Inflammatory macrophage treated with lipopolysaccharide for 4 hours (primary cell): ENCODE measurements around the gene IGF1.
"Not testable (repeated sequence)": the region's sequence is repeated elsewhere in the genome, so short reads cannot be mapped to it uniquely, and the experiment has no call there.

Source experiments
- DNase-seq: peaks from one replicate; pipeline ENCODE4 v3.0.0-alpha.2; 2020

Gene IGF1

DNA sequence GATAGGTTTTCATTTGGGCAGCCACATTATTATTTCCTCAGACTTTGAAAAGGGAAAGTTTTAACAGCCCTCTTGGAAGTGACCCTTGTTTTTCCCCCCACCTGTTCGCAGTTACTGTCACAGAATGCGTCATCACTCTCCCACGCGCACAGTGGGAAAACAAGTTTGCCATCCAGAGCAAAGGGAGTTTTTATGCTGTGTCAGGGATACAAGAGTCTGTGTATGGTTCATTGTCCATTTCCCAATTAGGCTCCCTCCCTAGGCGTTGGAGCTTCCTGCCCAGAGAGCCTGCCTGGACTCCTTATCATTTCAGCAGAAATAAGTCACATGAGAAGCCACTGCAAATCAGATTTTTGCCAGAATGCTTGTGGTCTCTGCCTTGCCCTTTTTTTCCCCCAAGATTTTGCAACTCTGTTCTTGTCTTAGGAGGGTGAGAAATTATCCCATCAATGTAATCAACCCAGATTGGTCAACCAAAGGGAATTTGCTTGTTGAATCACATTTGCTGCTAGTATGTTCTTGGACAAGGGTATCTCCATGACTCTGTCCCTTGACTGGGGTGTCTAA is 104.1 kb downstream of the IGF1 start:
- DNase-seq = peak; percentile 19

DNA sequence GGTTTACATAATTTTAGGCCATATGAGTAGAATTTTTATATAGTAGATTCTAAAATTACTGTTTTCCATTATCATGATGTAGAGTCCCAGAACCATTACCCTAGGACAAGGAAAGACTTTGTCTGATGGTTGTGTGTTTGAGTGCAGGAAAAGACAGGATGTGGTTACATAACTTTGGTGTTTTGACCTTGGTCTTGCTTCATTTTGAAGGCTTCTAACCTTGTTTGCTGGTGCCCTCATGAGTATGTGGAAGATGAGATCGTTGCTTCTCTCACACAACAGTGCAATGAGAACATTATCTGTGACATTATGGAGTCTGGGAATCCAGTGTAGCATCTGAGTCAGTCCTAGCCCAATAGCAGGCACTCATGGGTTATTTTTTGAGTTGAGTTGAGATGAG is 106.2 kb downstream of the IGF1 start:
- DNase-seq = peak; percentile 5

DNA sequence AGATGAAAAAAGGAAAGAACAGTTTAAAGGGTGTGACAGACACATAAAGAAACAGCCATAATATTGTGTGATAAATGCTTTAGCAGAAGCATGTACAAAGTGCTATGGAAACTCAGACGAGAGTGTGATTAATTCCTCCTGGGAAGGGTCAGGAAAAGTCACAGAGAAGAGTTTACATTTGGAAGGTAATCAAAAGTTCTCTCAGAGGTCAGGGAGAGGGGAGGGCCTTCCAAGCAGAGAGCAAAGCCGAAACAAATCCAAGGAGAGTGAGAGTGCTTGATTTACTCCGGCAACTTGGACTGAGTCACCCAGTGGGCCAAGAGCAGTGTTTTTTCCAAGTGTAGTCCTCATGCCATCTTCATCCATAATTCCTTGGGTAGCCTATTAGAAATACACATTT is 108.3 kb downstream of the IGF1 start:
- DNase-seq = no peak

DNA sequence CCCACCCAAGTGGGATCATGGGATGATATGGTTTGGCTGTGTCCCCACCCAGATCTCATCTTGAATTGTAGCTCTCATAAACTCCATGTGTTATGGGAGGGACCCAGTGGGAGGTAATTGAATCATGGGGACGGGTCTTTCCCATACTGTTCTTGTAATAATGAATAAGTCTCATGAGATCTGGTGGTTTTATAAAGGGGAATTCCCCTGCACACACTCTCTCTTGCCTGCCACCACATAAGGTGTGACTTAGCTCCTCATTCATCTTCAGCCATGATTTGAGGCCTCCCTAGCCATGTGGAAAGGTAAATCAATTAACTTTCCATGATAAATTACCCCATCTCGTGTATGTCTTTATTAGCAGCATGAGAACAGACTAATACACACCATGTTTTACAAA is 109.2 kb downstream of the IGF1 start:
- no peak for DNase-seq

DNA sequence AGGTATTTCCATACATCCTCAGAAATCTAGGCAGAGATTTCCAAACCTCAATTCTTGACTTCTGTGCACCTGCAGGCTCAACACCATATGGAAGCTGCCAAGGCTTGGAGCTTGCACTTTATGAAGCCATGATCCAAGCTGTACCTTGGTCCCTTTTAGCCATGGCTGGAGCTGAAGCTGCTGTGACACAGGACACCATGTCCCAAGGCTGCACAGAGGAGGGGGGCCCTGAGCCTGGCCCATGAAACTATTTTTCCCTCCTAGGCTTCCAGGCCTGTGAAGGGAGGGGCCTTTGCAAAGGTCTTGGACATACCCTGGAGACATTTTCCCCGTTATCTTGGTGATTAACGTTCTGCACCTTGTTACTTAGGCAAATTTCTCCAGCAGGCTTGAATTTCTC is 110.5 kb downstream of the IGF1 start:
- DNase-seq = no peak

DNA sequence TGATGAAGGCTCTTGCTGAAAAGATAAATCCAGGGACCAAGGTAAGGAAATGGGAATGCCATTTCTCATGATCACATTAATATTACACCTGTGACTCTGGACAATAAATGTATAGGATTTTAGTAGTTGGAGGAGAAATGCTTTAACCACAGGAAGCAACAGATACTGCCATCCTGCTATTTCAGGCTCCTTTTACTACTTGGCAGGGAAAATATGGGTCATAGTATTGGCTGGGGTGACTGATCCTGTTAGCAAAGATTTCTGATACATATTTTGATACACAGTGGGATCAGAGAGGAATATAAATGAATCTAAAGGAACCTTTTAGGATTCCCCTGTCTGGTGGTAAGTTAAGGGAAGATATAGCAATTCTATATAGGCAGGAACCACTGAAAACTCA is 115.0 kb downstream of the IGF1 start:
- no peak for DNase-seq

DNA sequence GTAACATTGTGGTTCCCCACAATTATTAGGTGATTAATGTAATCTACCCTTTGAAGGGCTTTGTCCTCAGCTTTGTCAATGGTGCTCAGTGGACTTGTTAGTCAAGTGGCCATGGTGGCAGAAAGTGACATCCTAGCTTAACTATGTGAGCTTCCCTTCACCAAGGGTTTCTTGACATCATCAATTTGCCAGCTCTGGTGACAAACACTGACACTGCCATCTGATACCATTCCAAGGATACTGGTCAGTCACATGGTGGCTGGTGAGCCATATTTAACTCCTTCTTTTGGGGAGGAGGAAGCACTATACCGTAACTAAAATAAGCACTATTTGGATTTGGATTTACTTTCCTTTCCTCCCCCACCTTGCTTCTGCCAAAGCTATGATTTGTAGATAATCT is 115.7 kb downstream of the IGF1 start:
- DNase-seq = no peak

DNA sequence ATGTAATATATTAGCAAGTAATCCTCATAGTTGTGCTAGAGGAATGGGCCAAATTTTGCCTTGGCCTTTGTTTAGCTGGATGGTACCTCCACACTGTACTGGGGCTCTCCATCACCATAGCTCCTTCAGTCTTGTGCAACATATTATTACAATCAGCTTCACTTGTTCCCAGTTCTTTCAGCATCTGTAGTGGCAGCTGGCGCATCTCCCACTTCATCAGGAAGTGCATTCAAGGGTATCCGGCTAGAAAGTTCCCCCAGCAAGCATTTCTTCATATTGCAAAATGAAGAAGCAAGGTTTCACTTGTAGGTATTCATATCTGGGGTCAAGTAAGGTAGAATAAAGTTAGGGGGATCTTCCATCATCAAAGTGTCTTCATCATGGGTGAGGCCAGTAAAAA is 123.7 kb downstream of the IGF1 start:
- no peak for DNase-seq

DNA sequence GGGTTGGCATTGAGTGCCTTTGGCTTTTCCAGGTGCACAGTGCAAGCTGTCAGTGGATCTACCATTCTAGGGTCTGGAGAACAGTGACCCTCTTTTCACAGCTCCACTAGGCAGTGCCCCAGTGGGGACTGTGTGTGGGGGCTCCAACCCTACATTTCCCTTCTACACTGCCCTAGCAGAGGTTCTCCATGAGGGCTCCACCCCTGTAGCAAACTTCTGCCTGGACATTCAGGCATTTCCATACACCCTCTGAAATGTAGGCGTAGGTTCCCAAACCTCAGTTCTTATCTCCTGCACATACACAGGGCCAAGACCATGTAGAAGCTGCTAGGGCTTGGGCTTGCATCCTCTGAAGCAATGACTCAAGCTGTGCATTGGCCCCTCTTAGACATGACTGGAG is 126.1 kb downstream of the IGF1 start:
- not testable (repeated sequence) for DNase-seq

DNA sequence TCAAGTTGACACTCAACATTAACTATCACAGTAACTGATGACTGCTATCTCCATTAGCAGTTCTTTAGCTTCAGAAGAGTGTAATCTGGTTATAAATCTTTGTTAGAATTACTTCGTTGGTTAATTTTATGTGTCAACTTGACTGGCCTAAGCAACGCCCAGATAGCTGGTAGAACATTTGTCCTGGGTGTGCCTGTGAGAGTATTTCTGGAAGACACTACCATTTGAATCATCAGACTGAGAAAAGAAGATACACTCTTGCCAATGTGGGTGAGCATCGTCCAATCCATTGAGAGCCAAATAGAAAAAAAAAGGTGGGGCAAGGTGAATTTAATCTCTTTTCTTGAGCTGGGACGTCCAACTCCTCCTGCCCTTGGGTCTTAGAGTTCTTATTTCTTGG is 129.0 kb downstream of the IGF1 start:
- no peak for DNase-seq

DNA sequence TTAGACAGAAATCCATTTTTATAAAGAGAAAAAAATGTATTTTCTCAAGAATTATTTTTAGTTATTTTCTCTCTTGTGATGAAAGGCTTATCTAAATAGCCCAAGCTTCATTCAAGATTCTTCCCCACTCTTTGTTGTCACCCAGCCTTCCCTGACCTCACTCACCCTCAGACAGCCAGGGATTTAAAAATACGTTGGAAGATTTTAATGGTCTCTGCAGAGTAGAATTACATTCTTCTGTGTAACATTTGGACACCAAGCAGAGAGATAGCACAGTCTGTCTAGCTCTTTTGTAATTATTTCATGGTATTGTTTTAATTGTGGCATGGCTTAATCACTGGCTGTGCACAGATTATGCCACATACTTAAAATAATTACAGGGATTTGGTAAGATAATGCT is 130.3 kb downstream of the IGF1 start:
- DNase-seq = no peak

DNA sequence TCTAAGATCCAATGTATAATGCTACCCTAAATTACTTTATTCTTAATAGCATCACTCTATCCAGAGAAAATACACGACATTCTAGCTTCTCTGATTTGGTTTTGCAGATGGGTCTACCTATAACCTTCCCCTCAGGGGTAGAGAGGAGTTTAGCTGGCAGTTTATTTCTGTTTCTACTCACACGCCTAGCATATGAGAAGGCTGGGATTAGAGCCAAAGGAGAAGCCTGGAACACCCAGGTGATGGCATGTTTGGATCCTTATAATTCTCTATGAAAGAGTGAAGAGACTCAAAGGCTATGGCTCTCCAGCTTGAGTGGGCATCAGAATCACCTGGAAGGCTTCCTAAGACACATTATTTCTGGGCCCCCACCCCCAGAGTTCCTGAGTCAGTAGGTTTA is 131.3 kb downstream of the IGF1 start:
- DNase-seq = no peak

DNA sequence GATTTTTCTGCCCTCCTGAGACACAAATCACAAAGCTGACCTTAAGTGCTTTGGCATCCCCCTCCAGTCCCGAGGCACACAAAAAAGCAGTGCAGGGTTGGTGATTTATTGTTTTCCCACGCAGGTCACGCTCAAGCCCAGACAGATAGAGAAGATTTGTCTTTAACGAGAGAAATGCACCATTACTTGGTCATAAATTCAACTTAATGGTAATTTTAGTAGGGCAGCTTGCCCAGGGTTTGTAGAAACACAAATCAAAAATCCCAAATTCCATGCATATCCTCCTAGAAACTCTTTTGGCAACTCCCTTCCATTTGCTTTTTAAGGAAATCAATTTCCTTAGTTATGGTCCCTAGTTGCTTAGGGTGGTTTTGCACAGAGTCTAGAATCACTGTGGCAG is 132.6 kb downstream of the IGF1 start:
- no peak for DNase-seq
